Pancreas (tissue), 10 donors: ENCODE data around the gene IBA57. TPM values are rescaled to one million over a fixed set of nuclear protein-coding genes. Genes with fewer than 3 reads are reported as not detected.

Experiments
- ATAC-seq, 4 donors: fragments of 200-7000 bp; cut with Tn5 transposase; one replicate each; pipeline versions ENCODE4 v1.8.0 to v1.9.1; 2020; ENCODE audit warnings: mild to moderate bottlenecking in 4 of 4, moderate library complexity in 4 of 4
- DNase-seq, 6 donors: peaks; one replicate each; pipeline ENCODE4 v3.0.0-alpha.2; 2020
- FAIRE-seq: peaks from 2 replicates; lab custom pipeline; 2012; peaks lifted over from hg19 to GRCh38; lab: Jason Lieb, UNC
- H3K27ac ChIP-seq, 4 donors: fragments of 200-600 bp; sonication (generic); 1 replicate in 3 of 4; 2 replicates in 1 of 4; pipeline versions ENCODE4 v1.5.0 to v1.8.0; 2020
- H3K27me3 ChIP-seq, 4 donors: fragments of 200-600 bp; one replicate each; pipeline ENCODE4 v1.8.0; 2021
- H3K36me3 ChIP-seq, 3 donors: fragments of 200-600 bp; sonication (generic) in 1 of 3; one replicate each; pipeline versions ENCODE4 v1.5.0 to v1.8.0; 2020 to 2021
- H3K4me1 ChIP-seq, 3 donors: fragments of 200-600 bp; one replicate each; pipeline ENCODE4 v1.8.0; 2021
- H3K4me3 ChIP-seq, 4 donors: fragments of 200-600 bp; sonication (generic) in 2 of 4; one replicate each; pipeline versions ENCODE4 v1.5.0 to v1.8.0; 2020 to 2021
- H3K9me3 ChIP-seq, 4 donors: fragments of 200-600 bp; one replicate each; pipeline ENCODE4 v1.8.0; 2021
- CTCF ChIP-seq, 4 donors: fragments of 200-600 bp; sonication (generic) in 3 of 4; IDR thresholded peaks; one replicate each; pipeline versions ENCODE4 v1.5.0 to v1.8.0; 2021; ENCODE audit warnings: antibody characterized with exemption in 4 of 4
- WGBS, 2 donors: extraction: QIAGEN DNeasy Blood & Tissue Kit; methylation state at CpG; one replicate each; pipeline ENCODE4 v1.1.7; 2013; 5-methylcytosine and 5-hydroxymethylcytosine counted together
- intact Hi-C, 3 donors: fragments of 100-400 bp; cut with DNase I; formaldehyde crosslinking; loops; one replicate each; pipeline versions ENCODE4 v1.11.1 to v1.14.2; 2022
- polyA plus RNA-seq, 2 donors: library from polyadenylated mRNA; stranded (reverse); fragments of 200-250 nt; gene quantifications; one replicate each; pipeline ENCODE4 v1.2.3, GENCODE V29; 2013
- total RNA-seq, 6 donors: library from RNA; stranded (reverse); fragmentation: NEBNext Ultra II Directional in 4 of 6; extraction: Animal tissue kit (Norgen Biotek cat#: 25700) in 4 of 6; gene quantifications; one replicate each; pipeline versions ENCODE4 v1.2.1 to v1.2.4, GENCODE V29; 2021 to 2023
- donor health status: healthy with polysubstance abuse.
- donor health status: DM: no; HTN: no; CAD: no; lungs with moderate emphysema.
- donor health status: DM: no; HTN: no; CAD: no.
- donor health status: control.
- donor health status: control.
- donor health status: Bipolar disorder and iron deficiency.
- donor health status: DM: yes; HTN: yes; CAD: no.
- donor health status: DM: no; HTN: no; CAD: no.
- donor health status: DM: no; HTN: no; CAD: no.
- donor health status: DM: yes; HTN: yes; CAD: no.

The IBA57 gene
- total RNA-seq (10 to 100 TPM in 1 of 6 donors, 1 to 10 TPM in 5; 6.1 to 14.4 (median 8.0) TPM), polyA plus RNA-seq (1 to 10 TPM; 2.4 to 2.7 TPM)

DNA sequence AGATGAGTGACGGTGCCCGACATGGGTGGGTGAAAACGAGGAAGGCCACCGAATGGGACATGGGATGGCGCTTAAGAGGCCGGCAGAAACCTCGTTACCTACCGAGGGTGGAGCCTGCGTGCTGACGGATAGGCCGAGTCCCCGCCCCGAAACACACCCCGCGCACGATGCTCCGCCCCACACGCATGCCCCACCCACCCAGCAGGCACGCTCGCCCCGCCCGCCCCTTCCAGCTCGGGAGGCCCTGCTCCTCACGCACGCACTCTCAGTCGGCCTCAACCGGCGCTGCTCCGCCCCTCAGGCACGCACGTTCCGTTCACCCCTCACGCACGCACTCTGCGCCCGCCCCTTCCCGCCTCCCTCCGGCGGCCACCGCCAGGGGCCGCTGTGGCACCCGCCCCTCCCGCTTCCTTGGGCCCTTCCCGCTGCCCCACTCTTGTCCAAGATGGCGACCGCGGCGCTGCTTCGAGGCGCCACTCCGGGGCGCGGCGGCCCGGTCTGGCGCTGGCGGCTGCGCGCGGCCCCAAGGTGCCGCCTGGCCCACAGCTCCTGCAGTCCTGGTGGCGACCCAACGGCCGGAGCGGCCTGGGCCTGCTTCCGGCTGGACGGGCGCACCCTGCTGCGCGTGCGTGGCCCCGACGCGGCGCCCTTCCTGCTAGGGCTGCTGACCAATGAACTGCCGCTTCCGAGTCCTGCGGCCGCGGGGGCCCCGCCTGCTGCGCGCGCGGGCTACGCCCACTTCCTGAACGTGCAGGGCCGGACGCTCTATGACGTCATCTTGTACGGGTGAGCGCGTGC is at the start of gene IBA57:
Gene IBA57, plus strand, starts transcription at position 433 of the 798 bp plus-strand sequence. Its CDS starts 13 bp downstream, at position 446.
- ATAC-seq = peak; percentile 86 to 92 (median 90)
- no peaks in the 10 kb centered on the region for H3K9me3 ChIP-seq
- intact Hi-C loops = no loop called here
- DNase-seq = peak; percentile 98 to 100 (median 100)
- TF ChIP-seq CTCF (IDR thresholded peaks at IDR 0.05) = peak; percentile 68 to 96 (median 90)
- H3K27me3 ChIP-seq = no peaks in the 10 kb centered on the region
- no peaks in the 10 kb centered on the region for H3K36me3 ChIP-seq
- H3K27ac ChIP-seq = peak within 1 kb of the TSS; percentile 99 to 100 (median 100)
- 0% methylated on average over 70 to 93 of the region's 93 CpGs for WGBS, 2 donors
- no peak for FAIRE-seq
- H3K4me1 ChIP-seq = no peaks in the 10 kb centered on the region
- peak within 1 kb of the TSS; percentile 66 to 84 (median 78) for H3K4me3 ChIP-seq

DNA sequence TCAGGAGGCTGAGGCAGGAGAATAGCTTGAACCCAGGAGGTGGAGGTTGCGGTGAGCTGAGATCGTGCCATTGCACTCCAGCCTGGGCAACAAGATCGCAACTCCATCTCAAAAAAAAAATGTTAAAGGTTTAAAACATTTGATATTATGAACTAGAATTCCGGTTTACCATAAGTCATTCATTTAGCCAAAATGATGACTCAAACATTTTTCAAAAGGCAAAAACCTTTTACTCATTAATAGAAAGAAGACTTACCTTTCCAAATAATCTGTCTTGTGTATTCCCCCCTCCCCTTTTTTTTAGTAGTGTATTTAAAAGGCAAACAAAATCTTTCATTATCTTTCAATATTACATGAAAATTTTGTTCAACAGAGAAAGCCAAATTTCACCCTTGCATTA is 48.3 kb upstream of the IBA57 start:
- Histone ChIP-seq H3K27me3 (no peaks in the 10 kb centered on the region), H3K4me1 (no peaks in the 10 kb centered on the region), H3K9me3 (no peaks in the 10 kb centered on the region), H3K27ac (no peak overlapping the region), H3K4me3 (no peak overlapping the region), H3K36me3 (no peaks in the 10 kb centered on the region)
- TF ChIP-seq CTCF (IDR thresholded peaks at IDR 0.05) = no peak
- intact Hi-C loops = no loop called here
- DNase-seq (no peak), ATAC-seq (no peak), FAIRE-seq (peak; percentile 32)
- WGBS, 2 donors = 96 to 98% methylated on average over 4 of the region's 4 CpGs

- no peak for FAIRE-seq
Observed at GRCh38 chr1:228118040-228118439, 47.6 kb upstream of the IBA57 start.

DNA sequence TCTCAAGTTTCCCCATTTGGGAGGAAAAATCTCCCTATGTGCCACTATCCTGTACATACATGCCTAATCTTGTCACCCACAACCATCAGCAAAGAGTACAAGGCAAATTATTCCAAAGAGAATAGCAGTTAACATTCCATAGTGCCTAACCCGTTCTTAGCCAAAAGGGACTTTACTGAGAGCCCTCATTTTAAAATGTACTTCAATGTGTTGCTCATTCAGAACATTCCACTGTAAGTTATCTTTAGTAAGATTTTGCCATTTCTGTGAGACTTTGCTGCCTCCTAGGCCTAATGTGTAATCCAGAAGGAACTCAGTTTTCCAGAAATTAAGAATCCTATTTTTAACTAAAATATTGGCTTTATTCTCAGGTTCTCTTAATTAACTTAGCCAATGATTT is 45.3 kb upstream of the IBA57 start:
- Histone ChIP-seq H3K36me3 (no peaks in the 10 kb centered on the region), H3K4me1 (no peaks in the 10 kb centered on the region), H3K4me3 (no peak overlapping the region), H3K27me3 (no peaks in the 10 kb centered on the region), H3K9me3 (no peaks in the 10 kb centered on the region), H3K27ac (no peak overlapping the region)
- intact Hi-C loops = no loop called here
- TF ChIP-seq CTCF (IDR thresholded peaks at IDR 0.05) = no peak
- DNase-seq = no peak
- no peak for FAIRE-seq
- WGBS, 2 donors = 74 to 78% methylated on average over 1 of the region's 1 CpG
- ATAC-seq = no peak

More at GRCh38 chr1:228118040-228118439, 47.6 kb upstream of the IBA57 start:
- no peaks in the 10 kb centered on the region for H3K27me3 ChIP-seq
- H3K9me3 ChIP-seq = no peaks in the 10 kb centered on the region
- intact Hi-C loops = no loop called here
- WGBS, 2 donors = 89 to 96% methylated on average over 2 of the region's 2 CpGs
- no peak overlapping the region for H3K4me3 ChIP-seq
- H3K36me3 ChIP-seq = no peaks in the 10 kb centered on the region
- no peaks in the 10 kb centered on the region for H3K4me1 ChIP-seq
- no peak for DNase-seq
- H3K27ac ChIP-seq = no peak overlapping the region
- ATAC-seq = no peak
- TF ChIP-seq CTCF (IDR thresholded peaks at IDR 0.05) = no peak
